K562 (cell line): Measurements from ENCODE around the gene C6orf141.

ENCODE experiments used
- CREB1 ChIP-seq, 2 experiments: sonication (generic) in 1 of 2; formaldehyde crosslinking in 1 of 2; IDR thresholded peaks; 2 replicates each; pipeline versions ENCODE4 v1.6.1 to v1.8.0; 2012 to 2022; ENCODE audit warnings: inconsistent platforms in 1 of 2, mild to moderate bottlenecking in 1 of 2, missing genetic modification reagents in 1 of 2, moderate library complexity in 1 of 2
- CTCF ChIP-seq, 3 experiments: IDR thresholded peaks in 2 of 3; conservative IDR thresholded peaks in 1 of 3; 2 replicates each; pipeline ENCODE4 v1.5.1; 2011 to 2012; ENCODE audit warnings: low read length in 3 of 3, mild to moderate bottlenecking in 3 of 3, control low read depth in 2 of 3, improper control_type of control experiment in 1 of 3, inconsistent platforms in 1 of 3, low read depth in 1 of 3, mixed read lengths in 1 of 3, moderate library complexity in 1 of 3; ENCODE audit not compliant: insufficient read depth in 2 of 3
- GTF2F1 ChIP-seq: IDR thresholded peaks from 2 replicates; pipeline ENCODE4 v1.6.1; 2011; ENCODE audit warnings: low read depth, low read length, improper control_type of control experiment
- HMG20A ChIP-seq: fragments of 450-650 bp; formaldehyde crosslinking; conservative IDR thresholded peaks from 2 replicates; pipeline ENCODE4 v1.4.0; 2020; ENCODE audit warnings: mild to moderate bottlenecking, mixed read lengths
- PML ChIP-seq: IDR thresholded peaks from 2 replicates; pipeline ENCODE4 v1.6.1; 2012; ENCODE audit warnings: low read length, inconsistent platforms
- POLR2A ChIP-seq: fragments of 450-650 bp; conservative IDR thresholded peaks from 2 replicates; pipeline ENCODE4 v1.6.1; 2016
- POLR3A ChIP-seq: IDR thresholded peaks from 2 replicates; pipeline ENCODE4 v1.6.1; 2011; ENCODE audit warnings: borderline replicate concordance, mild to moderate bottlenecking, moderate library complexity; ENCODE audit not compliant: insufficient read length, insufficient read depth; ENCODE audit errors: extremely low read depth
- RBBP5 ChIP-seq: fragments of 200-600 bp; sonication (generic); IDR thresholded peaks from 2 replicates; pipeline ENCODE4 v1.6.1; 2012; ENCODE audit warnings: borderline replicate concordance, mild to moderate bottlenecking, low read length, control low read depth, inconsistent platforms; ENCODE audit not compliant: insufficient read depth, poor library complexity, severe bottlenecking
- SMC3 ChIP-seq: conservative IDR thresholded peaks from 2 replicates; pipeline ENCODE4 v1.6.1; 2011; ENCODE audit warnings: low read depth, low read length, improper control_type of control experiment; ENCODE audit not compliant: insufficient read depth
- TRIM24 ChIP-seq, 2 experiments: fragments of 450-650 bp; IDR thresholded peaks; 2 replicates each; pipeline ENCODE4 v1.6.1; 2016
- ZNF165 ChIP-seq: fragments of 250-450 bp; sonication (Bioruptor Pico); IDR thresholded peaks from 2 replicates; pipeline ENCODE4 v1.4.0; 2020; ENCODE audit warnings: borderline replicate concordance
- ZNF232 ChIP-seq: sonication (generic); formaldehyde crosslinking; IDR thresholded peaks from 2 replicates; pipeline ENCODE4 v1.8.0; 2022; ENCODE audit warnings: mild to moderate bottlenecking, missing genetic modification reagents

GRCh38 chr6:49551078-49551865 is 804 bp downstream of the C6orf141 start:
- TF ChIP-seq CTCF (IDR thresholded peaks at IDR 0.05 in 2 of 3, conservative IDR thresholded peaks at IDR 0.05 in 1 of 3; ENCODE audit: insufficient read depth in 2 of 3, low read depth in 1 of 3, low read length in 3 of 3): no peak
- TF ChIP-seq ZNF165 (CRISPR knock-in tag): no peak
- TF ChIP-seq POLR2A: no peak
- TF ChIP-seq TRIM24 (IDR thresholded peaks at IDR 0.05): no peak
- no peak for TF ChIP-seq PML
- TF ChIP-seq POLR3A: no peak
- TF ChIP-seq CREB1 (IDR thresholded peaks at IDR 0.05): no peak
- no peak for TF ChIP-seq CREB1 (CRISPR knock-in tag; IDR thresholded peaks at IDR 0.05)
- no peak for TF ChIP-seq GTF2F1
- TF ChIP-seq HMG20A (CRISPR knock-in tag): no peak
- no peak for TF ChIP-seq SMC3
- no peak for TF ChIP-seq RBBP5
- TF ChIP-seq ZNF232 (CRISPR knock-in tag): no peak
